CD4-positive, alpha-beta T cell treated with Interleukin-6 at 100 ng/mL for 8 hours (primary cell): Measurements from ENCODE around the gene GALNT10.

Source experiments
- DNase-seq: peaks from one replicate; pipeline ENCODE4 v3.0.0-alpha.2; 2020; ENCODE audit warnings: mixed read lengths, low spot score

Gene GALNT10

GRCh38 chr5:154298065-154298464, 107.5 kb downstream of the GALNT10 start:
- DNase-seq = no peak

GRCh38 chr5:154300207-154300883, 109.8 kb downstream of the GALNT10 start:
- DNase-seq = no peak

GRCh38 chr5:154301726-154302125, 111.2 kb downstream of the GALNT10 start:
- DNase-seq = no peak

- DNase-seq = no peak
Observed at GRCh38 chr5:154302161-154302560, 111.6 kb downstream of the GALNT10 start.

GRCh38 chr5:154303133-154303532, 112.6 kb downstream of the GALNT10 start:
- no peak for DNase-seq

GRCh38 chr5:154308443-154309370, 118.2 kb downstream of the GALNT10 start:
- no peak for DNase-seq

- DNase-seq = no peak
Observed at GRCh38 chr5:154309371-154309745, 118.8 kb downstream of the GALNT10 start.

- DNase-seq = no peak
Observed at GRCh38 chr5:154309805-154310204, 119.3 kb downstream of the GALNT10 start.

GRCh38 chr5:154311362-154311761, 120.8 kb downstream of the GALNT10 start:
- DNase-seq = no peak

GRCh38 chr5:154312000-154312399, 121.5 kb downstream of the GALNT10 start:
- DNase-seq = no peak

- DNase-seq = no peak
Observed at GRCh38 chr5:154312576-154312975, 122.0 kb downstream of the GALNT10 start.

- no peak for DNase-seq
Observed at GRCh38 chr5:154313360-154314017, 123.0 kb downstream of the GALNT10 start.

GRCh38 chr5:154315196-154315595, 124.7 kb downstream of the GALNT10 start:
- DNase-seq = no peak

- no peak for DNase-seq
Observed at GRCh38 chr5:154315756-154316155, 125.2 kb downstream of the GALNT10 start.

- DNase-seq = no peak
Observed at GRCh38 chr5:154316223-154316935, 125.8 kb downstream of the GALNT10 start.

GRCh38 chr5:154317916-154318315, 127.4 kb downstream of the GALNT10 start:
- no peak for DNase-seq

GRCh38 chr5:154318691-154319090, 128.2 kb downstream of the GALNT10 start:
- no peak for DNase-seq

GRCh38 chr5:154319736-154320135, 129.2 kb downstream of the GALNT10 start:
- no peak for DNase-seq

- no peak for DNase-seq
Observed at GRCh38 chr5:154320224-154321089, 129.9 kb downstream of the GALNT10 start.

GRCh38 chr5:154321546-154321945, 131.0 kb downstream of the GALNT10 start:
- no peak for DNase-seq

- DNase-seq = no peak
Observed at GRCh38 chr5:154324033-154324432, 133.5 kb downstream of the GALNT10 start.
